ENCODE results near the gene PON1. TPM values are rescaled to one million over a fixed set of nuclear protein-coding genes. Genes with fewer than 3 reads are reported as not detected.

Gene PON1
- total and polyA plus RNA-seq, 2 experiments from 2014 or later: 0.69 to 1.2 TPM

DNA sequence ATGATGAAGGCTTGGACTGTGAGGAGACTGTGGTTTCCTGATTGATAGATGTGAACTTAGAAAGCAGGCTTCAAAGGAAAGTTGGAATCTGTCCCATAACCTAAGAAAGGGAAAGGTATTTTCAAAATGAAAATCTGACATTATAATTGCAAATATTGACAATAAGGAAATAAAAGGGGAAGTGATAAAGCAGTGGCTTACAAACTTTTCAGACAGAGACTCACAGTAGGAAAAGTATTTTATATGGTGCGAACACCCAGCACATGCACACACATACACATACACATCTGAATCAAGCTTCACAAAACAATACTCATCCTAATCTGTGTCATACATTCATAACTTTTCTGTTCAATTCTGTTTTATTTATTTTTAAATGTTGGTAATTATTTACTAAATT is 4.8 kb downstream of the PON1 start:
- Histone ChIP-seq H3K79me2 (replicated peaks; ENCODE audit: insufficient read depth) (no peaks in the 10 kb centered on the region), H2AFZ (no peak overlapping the region), H3F3A (replicated peaks; ENCODE audit: low read depth) (no peaks in the 10 kb centered on the region), H4K20me1 (replicated peaks; ENCODE audit: insufficient read depth) (no peaks in the 10 kb centered on the region), H3K9me2 (ENCODE audit: insufficient read depth) (peaks cover 4% of the 10 kb centered on the region; the same call in 1 of the 2 replicates), H3K4me2 (no peak overlapping the region), H3K27ac (ENCODE audit: low read depth) (no peak overlapping the region), H3K4me1 (ENCODE audit: insufficient read depth) (no peaks in the 10 kb centered on the region; the same call in 1 of the 2 replicates), H3K4me3 (no peak overlapping the region), H3K27me3 (ENCODE audit: insufficient read depth) (peaks cover 5% of the 10 kb centered on the region; the same call in 1 of the 2 replicates), H3K36me3 (ENCODE audit: insufficient read depth) (no peaks in the 10 kb centered on the region)
- no peak overlapping the region for H3K27ac Mint-ChIP-seq
- ATAC-seq (no peak), DNase-seq (ENCODE audit: low spot score) (no peak)
- no peak overlapping the region for H3K4me3 Mint-ChIP-seq
- no peaks in the 10 kb centered on the region for H3K9me3 Mint-ChIP-seq
- TF ChIP-seq, protein P1, sequence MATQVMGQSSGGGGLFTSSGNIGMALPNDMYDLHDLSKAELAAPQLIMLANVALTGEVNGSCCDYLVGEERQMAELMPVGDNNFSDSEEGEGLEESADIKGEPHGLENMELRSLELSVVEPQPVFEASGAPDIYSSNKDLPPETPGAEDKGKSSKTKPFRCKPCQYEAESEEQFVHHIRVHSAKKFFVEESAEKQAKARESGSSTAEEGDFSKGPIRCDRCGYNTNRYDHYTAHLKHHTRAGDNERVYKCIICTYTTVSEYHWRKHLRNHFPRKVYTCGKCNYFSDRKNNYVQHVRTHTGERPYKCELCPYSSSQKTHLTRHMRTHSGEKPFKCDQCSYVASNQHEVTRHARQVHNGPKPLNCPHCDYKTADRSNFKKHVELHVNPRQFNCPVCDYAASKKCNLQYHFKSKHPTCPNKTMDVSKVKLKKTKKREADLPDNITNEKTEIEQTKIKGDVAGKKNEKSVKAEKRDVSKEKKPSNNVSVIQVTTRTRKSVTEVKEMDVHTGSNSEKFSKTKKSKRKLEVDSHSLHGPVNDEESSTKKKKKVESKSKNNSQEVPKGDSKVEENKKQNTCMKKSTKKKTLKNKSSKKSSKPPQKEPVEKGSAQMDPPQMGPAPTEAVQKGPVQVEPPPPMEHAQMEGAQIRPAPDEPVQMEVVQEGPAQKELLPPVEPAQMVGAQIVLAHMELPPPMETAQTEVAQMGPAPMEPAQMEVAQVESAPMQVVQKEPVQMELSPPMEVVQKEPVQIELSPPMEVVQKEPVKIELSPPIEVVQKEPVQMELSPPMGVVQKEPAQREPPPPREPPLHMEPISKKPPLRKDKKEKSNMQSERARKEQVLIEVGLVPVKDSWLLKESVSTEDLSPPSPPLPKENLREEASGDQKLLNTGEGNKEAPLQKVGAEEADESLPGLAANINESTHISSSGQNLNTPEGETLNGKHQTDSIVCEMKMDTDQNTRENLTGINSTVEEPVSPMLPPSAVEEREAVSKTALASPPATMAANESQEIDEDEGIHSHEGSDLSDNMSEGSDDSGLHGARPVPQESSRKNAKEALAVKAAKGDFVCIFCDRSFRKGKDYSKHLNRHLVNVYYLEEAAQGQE (IDR thresholded peaks at IDR 0.05; ENCODE audit: unreplicated experiment): no peak
- no peaks in the 10 kb centered on the region for H3K36me3 Mint-ChIP-seq (ENCODE audit: low read depth)
- peaks cover 2% of the 10 kb centered on the region for H3K4me1 Mint-ChIP-seq
- H3K27me3 Mint-ChIP-seq (ENCODE audit: insufficient read depth, low read depth, poor library complexity): peaks cover 3% of the 10 kb centered on the region

DNA sequence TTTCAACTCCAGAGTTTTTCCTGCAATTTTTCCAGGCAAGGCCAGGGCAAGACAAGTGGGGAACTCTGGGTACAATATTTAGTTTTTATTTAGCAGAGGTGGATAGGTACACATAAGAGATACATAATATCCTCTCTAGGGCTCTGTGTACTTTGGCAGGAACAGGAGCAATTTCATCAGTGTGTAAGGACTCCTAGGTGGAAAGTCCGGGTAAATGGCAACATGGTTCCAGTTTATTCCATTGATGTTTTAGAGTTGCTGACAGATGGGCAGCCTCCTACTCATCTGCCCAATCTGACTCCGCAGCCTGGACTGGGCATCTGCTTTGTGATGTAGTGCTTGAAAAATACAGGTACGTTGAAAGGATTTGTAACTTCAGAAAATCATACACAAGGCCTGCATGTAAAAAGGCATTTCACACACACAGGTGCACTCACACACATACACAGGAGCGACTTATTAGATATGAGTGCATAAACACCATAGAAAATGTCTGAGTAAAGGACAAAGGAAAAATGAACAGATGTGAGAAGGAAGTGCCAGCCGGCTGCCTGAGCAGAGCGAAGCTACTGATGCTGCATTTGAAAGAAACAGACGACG is 5.7 kb downstream of the PON1 start:
- Histone ChIP-seq H3F3A (replicated peaks; ENCODE audit: low read depth) (no peaks in the 10 kb centered on the region), H3K4me1 (ENCODE audit: insufficient read depth) (no peaks in the 10 kb centered on the region), H3K4me2 (no peak overlapping the region), H2AFZ (no peak overlapping the region), H3K4me3 (no peak overlapping the region), H3K79me2 (replicated peaks; ENCODE audit: insufficient read depth) (no peaks in the 10 kb centered on the region), H3K27me3 (ENCODE audit: insufficient read depth) (no peaks in the 10 kb centered on the region; the same call in 1 of the 2 replicates), H3K27ac (ENCODE audit: low read depth) (no peak overlapping the region), H4K20me1 (replicated peaks; ENCODE audit: insufficient read depth) (no peaks in the 10 kb centered on the region), H3K9me2 (ENCODE audit: insufficient read depth) (peaks cover 4% of the 10 kb centered on the region; the same call in 1 of the 2 replicates), H3K36me3 (ENCODE audit: insufficient read depth) (no peaks in the 10 kb centered on the region)
- Mint-ChIP-seq H3K4me3 (no peak overlapping the region), H3K27ac (no peak overlapping the region), H3K9me3 (no peaks in the 10 kb centered on the region), H3K36me3 (ENCODE audit: low read depth) (no peaks in the 10 kb centered on the region), H3K4me1 (peaks cover 2% of the 10 kb centered on the region), H3K27me3 (ENCODE audit: insufficient read depth, low read depth, poor library complexity) (peaks cover 1% of the 10 kb centered on the region)
- DNase-seq (ENCODE audit: low spot score): no peak
- no peak for ATAC-seq
- TF ChIP-seq, protein P2, sequence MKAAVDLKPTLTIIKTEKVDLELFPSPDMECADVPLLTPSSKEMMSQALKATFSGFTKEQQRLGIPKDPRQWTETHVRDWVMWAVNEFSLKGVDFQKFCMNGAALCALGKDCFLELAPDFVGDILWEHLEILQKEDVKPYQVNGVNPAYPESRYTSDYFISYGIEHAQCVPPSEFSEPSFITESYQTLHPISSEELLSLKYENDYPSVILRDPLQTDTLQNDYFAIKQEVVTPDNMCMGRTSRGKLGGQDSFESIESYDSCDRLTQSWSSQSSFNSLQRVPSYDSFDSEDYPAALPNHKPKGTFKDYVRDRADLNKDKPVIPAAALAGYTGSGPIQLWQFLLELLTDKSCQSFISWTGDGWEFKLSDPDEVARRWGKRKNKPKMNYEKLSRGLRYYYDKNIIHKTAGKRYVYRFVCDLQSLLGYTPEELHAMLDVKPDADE (IDR thresholded peaks at IDR 0.05): no peak
- no peak for TF ChIP-seq EZH2phosphoT487 (IDR thresholded peaks at IDR 0.05; ENCODE audit: unreplicated experiment)
- TF ChIP-seq ZNF331 (CRISPR knock-in tag; IDR thresholded peaks at IDR 0.05; ENCODE audit: low read depth): no peak
- TF ChIP-seq STAT1 (IDR thresholded peaks at IDR 0.05; ENCODE audit: unreplicated experiment): no peak
- TF ChIP-seq NANOG (IDR thresholded peaks at IDR 0.05; ENCODE audit: borderline replicate concordance): no peak
- TF ChIP-seq, protein P3, sequence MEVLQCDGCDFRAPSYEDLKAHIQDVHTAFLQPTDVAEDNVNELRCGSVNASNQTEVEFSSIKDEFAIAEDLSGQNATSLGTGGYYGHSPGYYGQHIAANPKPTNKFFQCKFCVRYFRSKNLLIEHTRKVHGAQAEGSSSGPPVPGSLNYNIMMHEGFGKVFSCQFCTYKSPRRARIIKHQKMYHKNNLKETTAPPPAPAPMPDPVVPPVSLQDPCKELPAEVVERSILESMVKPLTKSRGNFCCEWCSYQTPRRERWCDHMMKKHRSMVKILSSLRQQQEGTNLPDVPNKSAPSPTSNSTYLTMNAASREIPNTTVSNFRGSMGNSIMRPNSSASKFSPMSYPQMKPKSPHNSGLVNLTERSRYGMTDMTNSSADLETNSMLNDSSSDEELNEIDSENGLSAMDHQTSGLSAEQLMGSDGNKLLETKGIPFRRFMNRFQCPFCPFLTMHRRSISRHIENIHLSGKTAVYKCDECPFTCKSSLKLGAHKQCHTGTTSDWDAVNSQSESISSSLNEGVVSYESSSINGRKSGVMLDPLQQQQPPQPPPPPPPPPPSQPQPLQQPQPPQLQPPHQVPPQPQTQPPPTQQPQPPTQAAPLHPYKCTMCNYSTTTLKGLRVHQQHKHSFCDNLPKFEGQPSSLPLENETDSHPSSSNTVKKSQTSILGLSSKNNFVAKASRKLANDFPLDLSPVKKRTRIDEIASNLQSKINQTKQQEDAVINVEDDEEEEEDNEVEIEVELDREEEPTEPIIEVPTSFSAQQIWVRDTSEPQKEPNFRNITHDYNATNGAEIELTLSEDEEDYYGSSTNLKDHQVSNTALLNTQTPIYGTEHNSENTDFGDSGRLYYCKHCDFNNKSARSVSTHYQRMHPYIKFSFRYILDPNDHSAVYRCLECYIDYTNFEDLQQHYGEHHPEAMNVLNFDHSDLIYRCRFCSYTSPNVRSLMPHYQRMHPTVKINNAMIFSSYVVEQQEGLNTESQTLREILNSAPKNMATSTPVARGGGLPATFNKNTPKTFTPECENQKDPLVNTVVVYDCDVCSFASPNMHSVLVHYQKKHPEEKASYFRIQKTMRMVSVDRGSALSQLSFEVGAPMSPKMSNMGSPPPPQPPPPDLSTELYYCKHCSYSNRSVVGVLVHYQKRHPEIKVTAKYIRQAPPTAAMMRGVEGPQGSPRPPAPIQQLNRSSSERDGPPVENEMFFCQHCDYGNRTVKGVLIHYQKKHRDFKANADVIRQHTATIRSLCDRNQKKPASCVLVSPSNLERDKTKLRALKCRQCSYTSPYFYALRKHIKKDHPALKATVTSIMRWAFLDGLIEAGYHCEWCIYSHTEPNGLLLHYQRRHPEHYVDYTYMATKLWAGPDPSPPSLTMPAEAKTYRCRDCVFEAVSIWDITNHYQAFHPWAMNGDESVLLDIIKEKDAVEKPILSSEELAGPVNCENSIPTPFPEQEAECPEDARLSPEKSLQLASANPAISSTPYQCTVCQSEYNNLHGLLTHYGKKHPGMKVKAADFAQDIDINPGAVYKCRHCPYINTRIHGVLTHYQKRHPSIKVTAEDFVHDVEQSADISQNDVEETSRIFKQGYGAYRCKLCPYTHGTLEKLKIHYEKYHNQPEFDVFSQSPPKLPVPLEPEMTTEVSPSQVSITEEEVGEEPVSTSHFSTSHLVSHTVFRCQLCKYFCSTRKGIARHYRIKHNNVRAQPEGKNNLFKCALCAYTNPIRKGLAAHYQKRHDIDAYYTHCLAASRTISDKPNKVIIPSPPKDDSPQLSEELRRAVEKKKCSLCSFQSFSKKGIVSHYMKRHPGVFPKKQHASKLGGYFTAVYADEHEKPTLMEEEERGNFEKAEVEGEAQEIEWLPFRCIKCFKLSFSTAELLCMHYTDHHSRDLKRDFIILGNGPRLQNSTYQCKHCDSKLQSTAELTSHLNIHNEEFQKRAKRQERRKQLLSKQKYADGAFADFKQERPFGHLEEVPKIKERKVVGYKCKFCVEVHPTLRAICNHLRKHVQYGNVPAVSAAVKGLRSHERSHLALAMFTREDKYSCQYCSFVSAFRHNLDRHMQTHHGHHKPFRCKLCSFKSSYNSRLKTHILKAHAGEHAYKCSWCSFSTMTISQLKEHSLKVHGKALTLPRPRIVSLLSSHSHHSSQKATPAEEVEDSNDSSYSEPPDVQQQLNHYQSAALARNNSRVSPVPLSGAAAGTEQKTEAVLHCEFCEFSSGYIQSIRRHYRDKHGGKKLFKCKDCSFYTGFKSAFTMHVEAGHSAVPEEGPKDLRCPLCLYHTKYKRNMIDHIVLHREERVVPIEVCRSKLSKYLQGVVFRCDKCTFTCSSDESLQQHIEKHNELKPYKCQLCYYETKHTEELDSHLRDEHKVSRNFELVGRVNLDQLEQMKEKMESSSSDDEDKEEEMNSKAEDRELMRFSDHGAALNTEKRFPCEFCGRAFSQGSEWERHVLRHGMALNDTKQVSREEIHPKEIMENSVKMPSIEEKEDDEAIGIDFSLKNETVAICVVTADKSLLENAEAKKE (CRISPR knock-in tag; IDR thresholded peaks at IDR 0.05): no peak
- TF ChIP-seq EZH2 (IDR thresholded peaks at IDR 0.05; ENCODE audit: low read depth, unreplicated experiment): no peak
- TF ChIP-seq CREB1 (CRISPR knock-in tag; IDR thresholded peaks at IDR 0.05; ENCODE audit: low read depth): no peak
